ENCODE measurements around the gene NBPF19. TPM values are rescaled to one million over a fixed set of nuclear protein-coding genes. Genes with fewer than 3 reads are reported as not detected.
"Not testable (repeated sequence)": the region's sequence is repeated elsewhere in the genome, so short reads cannot be mapped to it uniquely, and the experiment has no call there.

Gene NBPF19
- total and polyA plus RNA-seq, 2 of the 13 experiments (the other 11 are each of a cell fraction or from before 2014, with no cell fraction given) = 2.0 to 3.2 TPM

DNA sequence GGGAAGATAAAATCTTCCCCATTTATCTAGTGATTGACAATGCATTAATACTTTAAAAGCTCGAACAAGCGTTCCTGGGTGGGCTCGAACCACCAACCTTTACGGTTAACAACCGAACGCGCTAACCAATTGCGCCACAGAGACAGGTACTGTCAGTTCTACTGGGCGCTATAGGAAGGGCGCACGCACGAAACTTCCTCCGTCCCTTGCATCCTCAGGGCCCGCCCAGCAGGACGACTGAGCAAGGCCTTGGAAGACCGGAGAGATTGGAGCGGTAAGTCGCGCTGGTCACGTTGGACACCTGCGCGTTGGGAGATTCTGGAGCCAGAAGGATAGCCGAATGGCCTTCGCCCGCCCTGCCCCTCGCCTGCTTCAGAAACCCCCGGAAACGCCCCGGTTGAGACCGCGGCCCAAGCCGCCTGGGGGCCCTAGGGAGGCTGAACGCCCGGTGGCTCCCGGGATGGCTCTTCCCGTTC lies 83.5 kb downstream of the NBPF19 start (continued):
- TF ChIP-seq, protein P1, sequence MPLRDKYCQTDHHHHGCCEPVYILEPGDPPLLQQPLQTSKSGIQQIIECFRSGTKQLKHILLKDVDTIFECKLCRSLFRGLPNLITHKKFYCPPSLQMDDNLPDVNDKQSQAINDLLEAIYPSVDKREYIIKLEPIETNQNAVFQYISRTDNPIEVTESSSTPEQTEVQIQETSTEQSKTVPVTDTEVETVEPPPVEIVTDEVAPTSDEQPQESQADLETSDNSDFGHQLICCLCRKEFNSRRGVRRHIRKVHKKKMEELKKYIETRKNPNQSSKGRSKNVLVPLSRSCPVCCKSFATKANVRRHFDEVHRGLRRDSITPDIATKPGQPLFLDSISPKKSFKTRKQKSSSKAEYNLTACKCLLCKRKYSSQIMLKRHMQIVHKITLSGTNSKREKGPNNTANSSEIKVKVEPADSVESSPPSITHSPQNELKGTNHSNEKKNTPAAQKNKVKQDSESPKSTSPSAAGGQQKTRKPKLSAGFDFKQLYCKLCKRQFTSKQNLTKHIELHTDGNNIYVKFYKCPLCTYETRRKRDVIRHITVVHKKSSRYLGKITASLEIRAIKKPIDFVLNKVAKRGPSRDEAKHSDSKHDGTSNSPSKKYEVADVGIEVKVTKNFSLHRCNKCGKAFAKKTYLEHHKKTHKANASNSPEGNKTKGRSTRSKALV (CRISPR knock-in tag; IDR thresholded peaks at IDR 0.05) = peak; percentile 41; the same call in 1 of the 2 replicates
- TF ChIP-seq SAP130 (CRISPR knock-in tag; IDR thresholded peaks at IDR 0.05; ENCODE audit: low read depth) = peak; percentile 13; the same call in 1 of the 2 replicates
- peak; percentile 54; the same call in 1 of the 2 replicates for TF ChIP-seq GABPB1 (CRISPR knock-in tag; IDR thresholded peaks at IDR 0.05)
- peak; percentile 38; the same call in 1 of the 2 replicates for TF ChIP-seq ZFY (CRISPR knock-in tag; IDR thresholded peaks at IDR 0.05)
- peak; percentile 54; the same call in 1 of the 2 replicates for TF ChIP-seq CEBPG (CRISPR knock-in tag; IDR thresholded peaks at IDR 0.05)
- TF ChIP-seq, protein P2, sequence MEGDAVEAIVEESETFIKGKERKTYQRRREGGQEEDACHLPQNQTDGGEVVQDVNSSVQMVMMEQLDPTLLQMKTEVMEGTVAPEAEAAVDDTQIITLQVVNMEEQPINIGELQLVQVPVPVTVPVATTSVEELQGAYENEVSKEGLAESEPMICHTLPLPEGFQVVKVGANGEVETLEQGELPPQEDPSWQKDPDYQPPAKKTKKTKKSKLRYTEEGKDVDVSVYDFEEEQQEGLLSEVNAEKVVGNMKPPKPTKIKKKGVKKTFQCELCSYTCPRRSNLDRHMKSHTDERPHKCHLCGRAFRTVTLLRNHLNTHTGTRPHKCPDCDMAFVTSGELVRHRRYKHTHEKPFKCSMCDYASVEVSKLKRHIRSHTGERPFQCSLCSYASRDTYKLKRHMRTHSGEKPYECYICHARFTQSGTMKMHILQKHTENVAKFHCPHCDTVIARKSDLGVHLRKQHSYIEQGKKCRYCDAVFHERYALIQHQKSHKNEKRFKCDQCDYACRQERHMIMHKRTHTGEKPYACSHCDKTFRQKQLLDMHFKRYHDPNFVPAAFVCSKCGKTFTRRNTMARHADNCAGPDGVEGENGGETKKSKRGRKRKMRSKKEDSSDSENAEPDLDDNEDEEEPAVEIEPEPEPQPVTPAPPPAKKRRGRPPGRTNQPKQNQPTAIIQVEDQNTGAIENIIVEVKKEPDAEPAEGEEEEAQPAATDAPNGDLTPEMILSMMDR (CRISPR knock-in tag; IDR thresholded peaks at IDR 0.05) = peak; percentile 43
- TF ChIP-seq KDM2A (CRISPR knock-in tag; IDR thresholded peaks at IDR 0.05; ENCODE audit: borderline replicate concordance, low read depth) = peak; percentile 46
- TF ChIP-seq, protein P3, sequence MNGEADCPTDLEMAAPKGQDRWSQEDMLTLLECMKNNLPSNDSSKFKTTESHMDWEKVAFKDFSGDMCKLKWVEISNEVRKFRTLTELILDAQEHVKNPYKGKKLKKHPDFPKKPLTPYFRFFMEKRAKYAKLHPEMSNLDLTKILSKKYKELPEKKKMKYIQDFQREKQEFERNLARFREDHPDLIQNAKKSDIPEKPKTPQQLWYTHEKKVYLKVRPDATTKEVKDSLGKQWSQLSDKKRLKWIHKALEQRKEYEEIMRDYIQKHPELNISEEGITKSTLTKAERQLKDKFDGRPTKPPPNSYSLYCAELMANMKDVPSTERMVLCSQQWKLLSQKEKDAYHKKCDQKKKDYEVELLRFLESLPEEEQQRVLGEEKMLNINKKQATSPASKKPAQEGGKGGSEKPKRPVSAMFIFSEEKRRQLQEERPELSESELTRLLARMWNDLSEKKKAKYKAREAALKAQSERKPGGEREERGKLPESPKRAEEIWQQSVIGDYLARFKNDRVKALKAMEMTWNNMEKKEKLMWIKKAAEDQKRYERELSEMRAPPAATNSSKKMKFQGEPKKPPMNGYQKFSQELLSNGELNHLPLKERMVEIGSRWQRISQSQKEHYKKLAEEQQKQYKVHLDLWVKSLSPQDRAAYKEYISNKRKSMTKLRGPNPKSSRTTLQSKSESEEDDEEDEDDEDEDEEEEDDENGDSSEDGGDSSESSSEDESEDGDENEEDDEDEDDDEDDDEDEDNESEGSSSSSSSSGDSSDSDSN (CRISPR knock-in tag; IDR thresholded peaks at IDR 0.05) = peak; percentile 63
- TF ChIP-seq HNRNPLL (IDR thresholded peaks at IDR 0.05; ENCODE audit: low read depth, low read length, poor library complexity, severe bottlenecking) = peak; percentile 71
- TF ChIP-seq ZFX (CRISPR knock-in tag; IDR thresholded peaks at IDR 0.05; ENCODE audit: low read depth) = peak; percentile 34; the same call in 1 of the 2 replicates
- TF ChIP-seq, protein P4, sequence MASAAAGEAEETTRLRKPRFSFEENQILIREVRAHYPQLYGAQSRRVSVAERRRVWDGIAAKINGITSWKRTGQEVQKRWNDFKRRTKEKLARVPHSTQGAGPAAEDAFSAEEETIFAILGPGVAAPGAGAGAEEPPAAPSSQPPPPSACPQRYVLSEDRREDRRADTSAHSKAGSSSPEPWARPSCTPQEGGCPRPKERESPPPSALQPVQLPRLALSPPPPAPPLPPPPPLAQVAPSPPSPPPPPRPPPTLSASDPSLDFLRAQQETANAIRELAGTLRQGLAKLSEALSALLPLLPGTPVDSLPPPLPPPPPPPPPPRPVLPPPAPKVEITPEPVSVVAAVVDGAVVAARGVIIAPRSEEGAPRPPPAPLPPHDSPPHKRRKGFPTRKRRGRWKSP (CRISPR knock-in tag; IDR thresholded peaks at IDR 0.05) = peak; percentile 90
- TF ChIP-seq SOX6 (IDR thresholded peaks at IDR 0.05) = not testable (repeated sequence)
- TF ChIP-seq SOX6 (CRISPR knock-in tag; IDR thresholded peaks at IDR 0.05) = 0 out of 2 replicates have a peak, but pooled peaks have one; percentile 15

DNA sequence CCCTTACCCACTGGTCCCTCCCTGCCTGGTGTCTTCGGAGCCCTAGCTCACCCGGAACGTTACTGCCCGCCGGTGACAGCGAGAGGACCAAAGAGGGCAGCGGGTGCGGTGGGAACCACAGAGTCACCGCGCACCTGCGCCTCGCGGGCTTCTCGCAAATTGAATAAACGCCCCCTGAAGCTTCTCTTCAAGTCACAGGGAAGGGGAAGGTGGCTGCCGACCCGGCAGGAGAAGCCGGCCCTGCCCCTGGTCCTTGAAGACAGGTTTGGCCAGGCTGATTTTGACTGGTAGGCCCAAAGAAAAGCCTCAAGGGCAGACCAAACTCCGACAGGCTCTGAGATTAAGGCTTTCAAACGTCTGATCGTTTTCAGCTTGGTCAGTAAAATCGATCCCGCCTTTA lies 87.0 kb downstream of the NBPF19 start:
- H3K79me2 ChIP-seq (ENCODE audit: insufficient read depth, low read length); intact Hi-C loops (cut with micrococcal nuclease; ENCODE audit: unreplicated experiment); H2AFZ ChIP-seq (ENCODE audit: low read length); H3K27me3 ChIP-seq (ENCODE audit: control insufficient read depth in 1 of 2, insufficient read depth in 2 of 2, low read length in 2 of 2); FAIRE-seq; H4K20me1 ChIP-seq (ENCODE audit: insufficient read depth, low read length); in situ Hi-C loops (cut with HindIII; ENCODE audit: extremely low pct_ligation_motif_present, low pct_unique_long_range_greater_than_20kb); DNase-seq (ENCODE audit: low spot score); H3K4me1 ChIP-seq (ENCODE audit: insufficient read depth, low read length); H3K9ac ChIP-seq (ENCODE audit: insufficient read depth, low read depth, low read length); CTCF ChIA-PET (ENCODE audit: low intra/inter-chr PET ratio, low total read pairs); H3K27ac ChIP-seq (ENCODE audit: extremely low read length, insufficient read depth, low read length); ATAC-seq; H3K36me3 ChIP-seq (replicated peaks in 1 of 2; ENCODE audit: control insufficient read depth in 1 of 2, insufficient read depth in 2 of 2, low read length in 2 of 2); H3K9me3 ChIP-seq (ENCODE audit: low read length); BruUV-seq (replicated peaks); H3K4me3 ChIP-seq (replicated peaks in 1 of 3; ENCODE audit: insufficient read depth in 1 of 3, low read depth in 2 of 3, low read length in 3 of 3); H3K4me2 ChIP-seq (ENCODE audit: low read depth, low read length); POLR2A ChIA-PET: not testable (repeated sequence)
- WGBS (ENCODE audit: low lambda C conversion rate) = 83% methylated on average over 15 of the region's 23 CpGs
